H1 (cell line): Measurements from ENCODE around the gene POLD1. TPM values are rescaled to one million over a fixed set of nuclear protein-coding genes. Genes with fewer than 3 reads are reported as not detected.

Experiments used
- CTCF ChIA-PET: fragments of 300-600 bp; sonication (Branson Sonifier 250); formaldehyde crosslinking; loops from one replicate; lab custom pipeline; 2021; ENCODE audit not compliant: partially characterized antibody; lab: Charles Lee
- POLR2A ChIA-PET: fragments of 300-600 bp; sonication (Branson Sonifier 250); formaldehyde crosslinking; loops from one replicate; lab custom pipeline; 2021; ENCODE audit warnings: inconsistent platforms; ENCODE audit not compliant: partially characterized antibody; lab: Charles Lee
- DNase-seq, 2 experiments: peaks; one replicate each; pipeline versions ENCODE4 v3.0.0 to v3.0.0-alpha.2; 2010 to 2022; ENCODE audit warnings: low spot score in 2 of 2, low read depth in 1 of 2, mixed read lengths in 1 of 2
- FAIRE-seq: peaks from 2 replicates; lab custom pipeline; 2011; peaks lifted over from hg19 to GRCh38; lab: Jason Lieb, UNC
- H2AFZ ChIP-seq: 2 replicates; pipeline ENCODE4 v1.8.1; 2012; ENCODE audit warnings: low read length, inconsistent platforms
- H2AK5ac ChIP-seq: 2 replicates; pipeline ENCODE4 v1.6.1; 2013; ENCODE audit warnings: low read depth, low read length
- H2BK120ac ChIP-seq: replicated peaks from 2 replicates; pipeline ENCODE3; 2013; ENCODE audit warnings: low read depth, low read length, inconsistent platforms
- H2BK12ac ChIP-seq: 2 replicates; pipeline ENCODE4 v1.6.1; 2013; ENCODE audit warnings: low read depth, low read length
- H2BK15ac ChIP-seq: 2 replicates; pipeline ENCODE4 v1.6.1; 2013; ENCODE audit warnings: low read length
- H2BK20ac ChIP-seq: 2 replicates; pipeline ENCODE4 v1.6.1; 2013; ENCODE audit warnings: low read length
- H2BK5ac ChIP-seq: 2 replicates; pipeline ENCODE4 v1.6.1; 2013; ENCODE audit warnings: low read depth, low read length
- H3K14ac ChIP-seq: 2 replicates; pipeline ENCODE4 v1.6.1; 2013; ENCODE audit warnings: inconsistent platforms; ENCODE audit not compliant: insufficient read length
- H3K18ac ChIP-seq: 2 replicates; pipeline ENCODE4 v1.6.1; 2013; ENCODE audit warnings: low read length; ENCODE audit errors: extremely low read depth
- H3K23ac ChIP-seq: 2 replicates; pipeline ENCODE4 v1.6.1; 2013; ENCODE audit warnings: inconsistent platforms; ENCODE audit not compliant: insufficient read length
- H3K23me2 ChIP-seq: 2 replicates; pipeline ENCODE4 v1.6.1; 2013; ENCODE audit warnings: low read depth, low read length
- H3K27ac ChIP-seq: 2 replicates; pipeline ENCODE4 v1.6.1; 2011; ENCODE audit warnings: low read depth, low read length, inconsistent platforms
- H3K27me3 ChIP-seq, 4 experiments: replicated peaks in 1 of 4; 1 replicate in 1 of 4; 2 replicates in 3 of 4; pipeline versions ENCODE4 v1.6.1 to v1.8.1; 2011 to 2013; ENCODE audit warnings: low read length in 3 of 4, mild to moderate bottlenecking in 3 of 4, inconsistent platforms in 2 of 4, mixed read lengths in 2 of 4, moderate library complexity in 1 of 4; ENCODE audit not compliant: control insufficient read depth in 3 of 4, insufficient read depth in 3 of 4; ENCODE audit errors: extremely low read depth in 1 of 4
- H3K36me3 ChIP-seq, 4 experiments: 2 replicates each; pipeline versions ENCODE4 v1.6.1 to v1.8.1; 2011 to 2013; ENCODE audit warnings: mild to moderate bottlenecking in 4 of 4, low read length in 3 of 4, moderate library complexity in 2 of 4, control low read depth in 1 of 4, inconsistent platforms in 1 of 4; ENCODE audit not compliant: insufficient read depth in 4 of 4, control insufficient read depth in 2 of 4
- H3K4ac ChIP-seq: replicated peaks from 2 replicates; pipeline ENCODE3; 2013; ENCODE audit warnings: low read length, low read depth, mixed read lengths, inconsistent platforms; ENCODE audit not compliant: insufficient read length
- H3K4me1 ChIP-seq, 4 experiments: replicated peaks in 1 of 4; 1 replicate in 1 of 4; 2 replicates in 3 of 4; pipeline versions ENCODE4 v1.6.1 to v1.8.1; 2011 to 2013; ENCODE audit warnings: low read length in 3 of 4, inconsistent platforms in 2 of 4, mixed read lengths in 1 of 4; ENCODE audit not compliant: insufficient read depth in 4 of 4, control insufficient read depth in 3 of 4
- H3K4me2 ChIP-seq, 2 experiments: 2 replicates each; pipeline versions ENCODE4 v1.6.1 to v1.8.1; 2011 to 2013; ENCODE audit warnings: low read depth in 2 of 2, low read length in 2 of 2, control low read depth in 1 of 2, inconsistent platforms in 1 of 2, mild to moderate bottlenecking in 1 of 2; ENCODE audit not compliant: insufficient read depth in 1 of 2
- H3K4me3 ChIP-seq, 4 experiments: fragments of 200-600, 300-600 bp in 1 of 4; sonication (generic), shearing (Covaris generic), sonication (Bioruptor Twin) in 1 of 4; 2 replicates each; pipeline versions ENCODE4 v1.5.1 to v1.8.1; 2011 to 2016; ENCODE audit warnings: low read length in 4 of 4, low read depth in 3 of 4, control low read depth in 2 of 4, inconsistent platforms in 2 of 4, mild to moderate bottlenecking in 2 of 4, mixed read lengths in 1 of 4, moderate library complexity in 1 of 4; ENCODE audit not compliant: insufficient read depth in 2 of 4; ENCODE audit errors: extremely low read depth in 1 of 4
- H3K56ac ChIP-seq: replicated peaks from 2 replicates; pipeline ENCODE3; 2013; ENCODE audit warnings: low read depth, mild to moderate bottlenecking, mixed read lengths, low read length, inconsistent platforms; ENCODE audit not compliant: insufficient read length
- H3K79me1 ChIP-seq: 2 replicates; pipeline ENCODE4 v1.6.1; 2013; ENCODE audit warnings: low read depth, low read length, control low read depth
- H3K79me2 ChIP-seq, 2 experiments: 2 replicates each; pipeline versions ENCODE4 v1.6.1 to v1.8.1; 2012 to 2013; ENCODE audit warnings: low read length in 2 of 2, mild to moderate bottlenecking in 2 of 2, inconsistent platforms in 1 of 2; ENCODE audit not compliant: insufficient read depth in 2 of 2, control insufficient read depth in 1 of 2
- H3K9ac ChIP-seq, 4 experiments: replicated peaks in 1 of 4; 1 replicate in 1 of 4; 2 replicates in 3 of 4; pipeline versions ENCODE4 v1.6.1 to v1.8.1; 2011 to 2013; ENCODE audit warnings: low read depth in 3 of 4, low read length in 3 of 4, control low read depth in 2 of 4, mild to moderate bottlenecking in 2 of 4, moderate library complexity in 2 of 4, inconsistent platforms in 1 of 4; ENCODE audit errors: extremely low read depth in 1 of 4
- H3K9me3 ChIP-seq, 2 experiments: 2 replicates each; pipeline versions ENCODE4 v1.6.1 to v1.8.1; 2012 to 2013; ENCODE audit warnings: mild to moderate bottlenecking in 2 of 2, moderate library complexity in 2 of 2, control low read depth in 1 of 2, inconsistent platforms in 1 of 2, low read depth in 1 of 2, low read length in 1 of 2, mixed read lengths in 1 of 2; ENCODE audit not compliant: insufficient read depth in 2 of 2
- H4K20me1 ChIP-seq, 2 experiments: replicated peaks in 1 of 2; 2 replicates each; pipeline versions ENCODE3 to v1.8.1; 2011 to 2013; ENCODE audit warnings: inconsistent platforms in 2 of 2, low read length in 2 of 2, mild to moderate bottlenecking in 1 of 2; ENCODE audit not compliant: insufficient read depth in 2 of 2, control insufficient read depth in 1 of 2
- H4K5ac ChIP-seq: 2 replicates; pipeline ENCODE4 v1.6.1; 2013; ENCODE audit warnings: low read length, low read depth, mixed read lengths, inconsistent platforms; ENCODE audit not compliant: insufficient read length
- H4K8ac ChIP-seq: 2 replicates; pipeline ENCODE4 v1.8.0; 2013; ENCODE audit warnings: mild to moderate bottlenecking, moderate library complexity, low read length, inconsistent platforms; ENCODE audit not compliant: insufficient read depth; ENCODE audit errors: extremely low read depth
- H4K91ac ChIP-seq: replicated peaks from 2 replicates; pipeline ENCODE3; 2013; ENCODE audit warnings: low read length, mixed read lengths, inconsistent platforms; ENCODE audit not compliant: insufficient read length
- ASH2L ChIP-seq: fragments of 200-600, 300-600 bp; sonication (generic); IDR thresholded peaks from one replicate; pipeline ENCODE4 v1.7.1; 2017; ENCODE audit warnings: low read length
- BRCA1 ChIP-seq: IDR thresholded peaks from 2 replicates; pipeline ENCODE4 v1.6.1; 2012; ENCODE audit warnings: low read depth, low read length, improper control_type of control experiment
- CBX5 ChIP-seq: fragments of 300-800, 300-1000 bp; sonication (generic); IDR thresholded peaks from 2 replicates; pipeline ENCODE4 v1.7.1; 2016; ENCODE audit warnings: antibody characterized with exemption, low read length, low read depth
- JUN ChIP-seq: IDR thresholded peaks from 2 replicates; pipeline ENCODE4 v1.6.1; 2011; ENCODE audit warnings: low read depth, mild to moderate bottlenecking, improper control_type of control experiment, low read length
- JUND ChIP-seq: IDR thresholded peaks from 2 replicates; pipeline ENCODE4 v1.6.1; 2011; ENCODE audit warnings: mild to moderate bottlenecking, improper control_type of control experiment, low read length
- NRF1 ChIP-seq: IDR thresholded peaks from 2 replicates; pipeline ENCODE4 v1.6.1; 2011; ENCODE audit warnings: mild to moderate bottlenecking, low read depth, low read length, improper control_type of control experiment
- PHF8 ChIP-seq: fragments of 200-600 bp; sonication (generic); conservative IDR thresholded peaks from 2 replicates; pipeline ENCODE4 v1.7.1; 2012; ENCODE audit warnings: low read depth, mild to moderate bottlenecking, inconsistent platforms, low read length, moderate library complexity
- RAD21 ChIP-seq, 2 experiments: IDR thresholded peaks in 1 of 2; conservative IDR thresholded peaks in 1 of 2; 2 replicates each; pipeline ENCODE4 v1.6.1; 2011; ENCODE audit warnings: low read depth in 2 of 2, low read length in 2 of 2, improper control_type of control experiment in 1 of 2, inconsistent platforms in 1 of 2, mild to moderate bottlenecking in 1 of 2, moderate library complexity in 1 of 2
- SAP30 ChIP-seq: fragments of 300-600 bp; sonication (generic); IDR thresholded peaks from 2 replicates; pipeline ENCODE4 v1.7.1; 2012; ENCODE audit warnings: low read length, moderate library complexity, mild to moderate bottlenecking, inconsistent platforms; ENCODE audit not compliant: insufficient read depth, insufficient replicate concordance
- SIX5 ChIP-seq: IDR thresholded peaks from 2 replicates; pipeline ENCODE4 v1.6.1; 2011; ENCODE audit warnings: mild to moderate bottlenecking, low read depth, low read length
- SUZ12 ChIP-seq: fragments of 200-600 bp; sonication (generic); IDR thresholded peaks from 2 replicates; pipeline ENCODE4 v1.6.1; 2012; ENCODE audit warnings: mild to moderate bottlenecking, inconsistent platforms, low read length, moderate library complexity, mixed read lengths
- WGBS, 2 experiments: shearing (Covaris generic) in 1 of 2; methylation state at CpG; one replicate each; pipeline versions ENCODE4 v1.1.6 to v1.1.7; 2013 to 2015; ENCODE audit warnings: low lambda C conversion rate in 2 of 2, mixed read lengths in 2 of 2, inconsistent platforms in 1 of 2, low coverage in 1 of 2, missing lambda C conversion rate in 1 of 2; ENCODE audit not compliant: insufficient replicate concordance in 2 of 2, insufficient coverage in 1 of 2, insufficient read length in 1 of 2; ENCODE audit errors: extremely low coverage in 1 of 2, missing lambda C conversion rate in 1 of 2; 5-methylcytosine and 5-hydroxymethylcytosine counted together
- polyA plus RNA-seq, 7 experiments: library from polyadenylated mRNA; depleted of rRNA in 3 of 7; stranded (reverse) in 5 of 7; unstranded in 2 of 7; fragments of >200 nt in 5 of 7; fragments of 200-250 nt in 2 of 7; gene quantifications; 1 replicate in 5 of 7; 2 replicates in 1 of 7; 4 replicates in 1 of 7; pipeline versions ENCODE4 v1.2.1 to v1.2.3, GENCODE V29; 2011 to 2013; ENCODE audit warnings: missing spikeins in 2 of 7, mixed read lengths in 2 of 7
- total RNA-seq: library from RNA; stranded (reverse); fragmentation: NEBNext Ultra II Directional; extraction: Animal tissue kit (Norgen Biotek cat#: 25700); gene quantifications from 2 replicates; pipeline ENCODE4 v1.2.1, GENCODE V29; 2021
- TF ChIP-seq, protein P1 (sequence below): IDR thresholded peaks from 2 replicates; pipeline ENCODE4 v1.6.1; 2012; ENCODE audit warnings: inconsistent platforms

The POLD1 gene
- total and polyA plus RNA-seq, 2 of the 8 experiments (the other 6 are each of a cell fraction or from before 2014, with no cell fraction given): 141 to 142 TPM

DNA sequence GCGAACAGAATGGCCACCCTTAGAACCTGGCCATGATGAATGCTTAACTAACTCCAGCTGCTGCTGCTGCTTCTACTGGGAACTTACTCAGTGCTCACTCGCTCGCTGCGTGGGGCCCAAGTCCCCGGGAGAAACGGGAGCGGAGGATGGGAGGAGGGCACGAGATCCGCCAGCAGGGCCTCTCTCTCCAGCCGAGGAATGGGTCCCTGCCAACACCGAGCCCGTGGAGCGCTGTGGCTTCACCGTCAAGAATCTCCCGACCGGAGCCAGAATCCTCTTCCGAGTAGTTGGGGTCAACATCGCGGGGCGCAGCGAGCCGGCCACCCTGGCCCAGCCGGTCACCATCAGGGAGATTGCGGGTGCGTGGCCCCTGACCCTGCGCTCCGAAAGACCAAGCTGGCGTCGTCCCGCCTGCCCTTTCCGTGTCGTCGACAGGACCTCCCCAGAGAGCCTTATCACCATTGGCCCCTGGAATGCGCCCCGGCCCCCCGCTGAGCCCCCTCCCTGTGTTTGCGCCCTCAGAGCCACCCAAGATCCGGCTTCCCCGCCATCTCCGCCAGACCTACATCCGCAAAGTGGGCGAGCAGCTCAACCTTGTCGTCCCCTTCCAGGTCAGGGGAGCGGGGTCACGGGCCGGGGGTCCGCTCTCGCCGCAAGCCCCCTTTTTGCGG lies 74.4 kb downstream of the POLD1 start:
- no peak overlapping the region for H3K27ac ChIP-seq
- H3K4ac ChIP-seq: no peak overlapping the region
- no peak overlapping the region for H2BK12ac ChIP-seq
- H2AK5ac ChIP-seq: no peak overlapping the region
- no peak overlapping the region for H3K9ac ChIP-seq
- H3K14ac ChIP-seq: no peak overlapping the region
- H4K20me1 ChIP-seq: peaks cover 0 to 3% of the 10 kb centered on the region in 2 experiments
- DNase-seq (no peak), FAIRE-seq (no peak)
- WGBS, 2 experiments: 91% methylated on average over 36 of the region's 50 CpGs; no CpG with 5 or more reads in 1 of the 2 experiments
- no peak overlapping the region for H3K23ac ChIP-seq
- CTCF ChIA-PET: interaction anchor here (1.0 to 1.2 kb wide), 2 partner anchors 11 to 22 kb away, joined by 3 read pairs; no protein-coding TSS in a partner anchor
- POLR2A ChIA-PET: interaction anchor here (0.7 to 1.3 kb wide), 4 partner anchors 40 to 311 kb away, joined by 3 to 5 read pairs (median 3); partner anchors contain the start of gene SPIB
- peaks cover 0 to 3% (median 0%) of the 10 kb centered on the region in 4 experiments; a peak in 2 of 7 replicates for H3K4me1 ChIP-seq
- no peak overlapping the region for H4K5ac ChIP-seq
- H3K36me3 ChIP-seq: no peaks in the 10 kb centered on the region
- H2BK5ac ChIP-seq: no peak overlapping the region
- no peak overlapping the region for H3K4me2 ChIP-seq
- H3K18ac ChIP-seq: no peak overlapping the region
- H2BK20ac ChIP-seq: no peak overlapping the region
- no peak overlapping the region for H4K91ac ChIP-seq
- no peaks in the 10 kb centered on the region; a peak in 2 of 7 replicates for H3K27me3 ChIP-seq
- 0 out of 2 replicates have a peak overlapping the region, but pooled peaks have one; percentile 61 for H2BK15ac ChIP-seq
- no peak overlapping the region for H2AFZ ChIP-seq
- H3K79me1 ChIP-seq: no peaks in the 10 kb centered on the region
- H3K23me2 ChIP-seq: peaks cover 7% of the 10 kb centered on the region; the same call in 1 of the 2 replicates
- no peak for TF ChIP-seq BRCA1
- TF ChIP-seq, protein P1, sequence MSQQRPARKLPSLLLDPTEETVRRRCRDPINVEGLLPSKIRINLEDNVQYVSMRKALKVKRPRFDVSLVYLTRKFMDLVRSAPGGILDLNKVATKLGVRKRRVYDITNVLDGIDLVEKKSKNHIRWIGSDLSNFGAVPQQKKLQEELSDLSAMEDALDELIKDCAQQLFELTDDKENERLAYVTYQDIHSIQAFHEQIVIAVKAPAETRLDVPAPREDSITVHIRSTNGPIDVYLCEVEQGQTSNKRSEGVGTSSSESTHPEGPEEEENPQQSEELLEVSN: no peak
- TF ChIP-seq JUND: no peak
- TF ChIP-seq CBX5: no peak
- no peak for TF ChIP-seq JUN
- no peak for TF ChIP-seq SUZ12
- TF ChIP-seq ASH2L: no peak
- no peak for TF ChIP-seq PHF8
- TF ChIP-seq SIX5: no peak
- no peak for TF ChIP-seq SAP30
- no peak for TF ChIP-seq NRF1
- TF ChIP-seq RAD21 (IDR thresholded peaks at IDR 0.05 in 1 of 2, conservative IDR thresholded peaks at IDR 0.05 in 1 of 2; ENCODE audit: low read depth in 2 of 2, low read length in 2 of 2): no peak
- H3K56ac ChIP-seq: no peak overlapping the region
- peak overlapping the region; percentile 28; the same call in 1 of the 2 replicates for H4K8ac ChIP-seq
- no peaks in the 10 kb centered on the region for H3K9me3 ChIP-seq
- H3K79me2 ChIP-seq: no peaks in the 10 kb centered on the region
- H2BK120ac ChIP-seq: no peak overlapping the region
- H3K4me3 ChIP-seq: no peak overlapping the region
